Vagina (tissue), 2 donors: ENCODE measurements around the gene FBH1. TPM values are rescaled to one million over a fixed set of nuclear protein-coding genes. Genes with fewer than 3 reads are reported as not detected.
"Not testable (repeated sequence)": the region's sequence is repeated elsewhere in the genome, so short reads cannot be mapped to it uniquely, and the experiment has no call there.

Source experiments
- DNase-seq, 2 donors: peaks; one replicate each; pipeline ENCODE4 v3.0.0-alpha.2; 2017; ENCODE audit errors: extremely low spot score in 2 of 2
- H3K27ac ChIP-seq: fragments of 200-600 bp; sonication (generic); one replicate; pipeline ENCODE4 v1.5.1; 2019
- H3K27me3 ChIP-seq: fragments of 200-600 bp; sonication (generic); one replicate; pipeline ENCODE4 v1.5.1; 2019
- H3K36me3 ChIP-seq, 2 donors: fragments of 200-600 bp; sonication (generic); one replicate each; pipeline ENCODE4 v1.5.1; 2017 to 2019
- H3K4me1 ChIP-seq: fragments of 200-600 bp; sonication (generic); one replicate; pipeline ENCODE4 v1.5.1; 2019
- H3K4me3 ChIP-seq, 2 donors: fragments of 200-600 bp; sonication (generic); 1 replicate in 1 of 2; 2 replicates in 1 of 2; pipeline ENCODE4 v1.5.1; 2016 to 2019
- H3K9me3 ChIP-seq: fragments of 200-600 bp; sonication (generic); one replicate; pipeline ENCODE4 v1.5.1; 2019
- CTCF ChIP-seq, 3 experiments: fragments of 450-650 bp in 2 of 3; fragments of 200-600 bp in 1 of 3; sonication (generic) in 1 of 3; IDR thresholded peaks; one replicate each; pipeline ENCODE4 v1.5.1; 2017 to 2019; ENCODE audit warnings: antibody characterized with exemption in 3 of 3, mild to moderate bottlenecking in 2 of 3, moderate library complexity in 2 of 3
- POLR2A ChIP-seq, 2 donors: fragments of 450-650 bp; IDR thresholded peaks; one replicate each; pipeline ENCODE4 v1.6.1; 2017; ENCODE audit warnings: antibody characterized with exemption in 2 of 2, mild to moderate bottlenecking in 2 of 2, moderate library complexity in 2 of 2
- POLR2AphosphoS5 ChIP-seq, 2 donors: sonication (generic); formaldehyde crosslinking; IDR thresholded peaks; one replicate each; pipeline ENCODE4 v1.9.0; 2017; ENCODE audit warnings: antibody characterized with exemption in 2 of 2, mild to moderate bottlenecking in 2 of 2, low read depth in 1 of 2; ENCODE audit not compliant: insufficient read depth in 1 of 2
- intact Hi-C: fragments of 100-400 bp; cut with DNase I; formaldehyde crosslinking; loops from one replicate; pipeline ENCODE4 v1.15.1; 2023
- total RNA-seq: library from RNA; depleted of rRNA; stranded (reverse); fragments of >200 nt; gene quantifications from one replicate; pipeline ENCODE4 v1.2.3, GENCODE V29; 2016

The FBH1 gene
- total RNA-seq, 1 donor from 2014 or later: 108 TPM

- no peak for DNase-seq
- intact Hi-C loops: no loop called here
- H3K4me3 ChIP-seq: no peak overlapping the region
- no peaks in the 10 kb centered on the region for H3K4me1 ChIP-seq
- no peaks in the 10 kb centered on the region for H3K9me3 ChIP-seq
- TF ChIP-seq CTCF (IDR thresholded peaks at IDR 0.05): no peak
- no peak for TF ChIP-seq POLR2A (IDR thresholded peaks at IDR 0.05)
- no peak for TF ChIP-seq POLR2AphosphoS5 (IDR thresholded peaks at IDR 0.05; ENCODE audit: insufficient read depth in 1 of 2, low read depth in 1 of 2)
- no peak overlapping the region for H3K27ac ChIP-seq
- H3K27me3 ChIP-seq: no peaks in the 10 kb centered on the region
- no peaks in the 10 kb centered on the region for H3K36me3 ChIP-seq
Measured at GRCh38 chr10:5858811-5859210, 31.2 kb upstream of the FBH1 start.

GRCh38 chr10:5860066-5860465, 30.0 kb upstream of the FBH1 start:
- DNase-seq: no peak
- intact Hi-C loops: no loop called here
- no peak for TF ChIP-seq CTCF (IDR thresholded peaks at IDR 0.05)
- TF ChIP-seq POLR2AphosphoS5 (IDR thresholded peaks at IDR 0.05; ENCODE audit: insufficient read depth in 1 of 2, low read depth in 1 of 2): no peak
- TF ChIP-seq POLR2A (IDR thresholded peaks at IDR 0.05): no peak
- Histone ChIP-seq H3K4me1 (no peaks in the 10 kb centered on the region), H3K27ac (no peak overlapping the region), H3K36me3 (no peaks in the 10 kb centered on the region), H3K9me3 (no peaks in the 10 kb centered on the region), H3K27me3 (no peaks in the 10 kb centered on the region), H3K4me3 (no peak overlapping the region)

GRCh38 chr10:5862360-5862961, 27.6 kb upstream of the FBH1 start:
- Histone ChIP-seq H3K27ac (no peak overlapping the region), H3K4me1 (no peaks in the 10 kb centered on the region), H3K27me3 (no peaks in the 10 kb centered on the region), H3K9me3 (no peaks in the 10 kb centered on the region), H3K36me3 (no peaks in the 10 kb centered on the region), H3K4me3 (no peak overlapping the region)
- no peak for DNase-seq
- intact Hi-C loops: no loop called here
- no peak for TF ChIP-seq CTCF (IDR thresholded peaks at IDR 0.05)
- no peak for TF ChIP-seq POLR2AphosphoS5 (IDR thresholded peaks at IDR 0.05; ENCODE audit: insufficient read depth in 1 of 2, low read depth in 1 of 2)
- no peak for TF ChIP-seq POLR2A (IDR thresholded peaks at IDR 0.05)

GRCh38 chr10:5862981-5863685, 26.9 kb upstream of the FBH1 start:
- DNase-seq, intact Hi-C loops, H3K27ac ChIP-seq, H3K4me1 ChIP-seq, H3K4me3 ChIP-seq, H3K9me3 ChIP-seq, H3K27me3 ChIP-seq, H3K36me3 ChIP-seq: not testable (repeated sequence)

- intact Hi-C loops, H3K36me3 ChIP-seq, H3K4me1 ChIP-seq, DNase-seq, H3K27ac ChIP-seq, H3K9me3 ChIP-seq, H3K4me3 ChIP-seq, H3K27me3 ChIP-seq: not testable (repeated sequence)
Measured at GRCh38 chr10:5866451-5867081, 23.5 kb upstream of the FBH1 start.

- DNase-seq, H3K4me1 ChIP-seq, H3K27ac ChIP-seq, H3K9me3 ChIP-seq, H3K4me3 ChIP-seq, H3K27me3 ChIP-seq, intact Hi-C loops, H3K36me3 ChIP-seq: not testable (repeated sequence)
Measured at GRCh38 chr10:5867091-5867615, 22.9 kb upstream of the FBH1 start.

- H3K9me3 ChIP-seq, intact Hi-C loops, H3K36me3 ChIP-seq, H3K4me1 ChIP-seq, DNase-seq, H3K27me3 ChIP-seq, H3K27ac ChIP-seq, H3K4me3 ChIP-seq: not testable (repeated sequence)
Measured at GRCh38 chr10:5868383-5868782, 21.7 kb upstream of the FBH1 start.
